Measurements from ENCODE around the gene SLC15A4. TPM values are rescaled to one million over a fixed set of nuclear protein-coding genes. Genes with fewer than 3 reads are reported as not detected.

The SLC15A4 gene
- total RNA-seq, 1 donor from 2014 or later = 11.9 TPM

DNA sequence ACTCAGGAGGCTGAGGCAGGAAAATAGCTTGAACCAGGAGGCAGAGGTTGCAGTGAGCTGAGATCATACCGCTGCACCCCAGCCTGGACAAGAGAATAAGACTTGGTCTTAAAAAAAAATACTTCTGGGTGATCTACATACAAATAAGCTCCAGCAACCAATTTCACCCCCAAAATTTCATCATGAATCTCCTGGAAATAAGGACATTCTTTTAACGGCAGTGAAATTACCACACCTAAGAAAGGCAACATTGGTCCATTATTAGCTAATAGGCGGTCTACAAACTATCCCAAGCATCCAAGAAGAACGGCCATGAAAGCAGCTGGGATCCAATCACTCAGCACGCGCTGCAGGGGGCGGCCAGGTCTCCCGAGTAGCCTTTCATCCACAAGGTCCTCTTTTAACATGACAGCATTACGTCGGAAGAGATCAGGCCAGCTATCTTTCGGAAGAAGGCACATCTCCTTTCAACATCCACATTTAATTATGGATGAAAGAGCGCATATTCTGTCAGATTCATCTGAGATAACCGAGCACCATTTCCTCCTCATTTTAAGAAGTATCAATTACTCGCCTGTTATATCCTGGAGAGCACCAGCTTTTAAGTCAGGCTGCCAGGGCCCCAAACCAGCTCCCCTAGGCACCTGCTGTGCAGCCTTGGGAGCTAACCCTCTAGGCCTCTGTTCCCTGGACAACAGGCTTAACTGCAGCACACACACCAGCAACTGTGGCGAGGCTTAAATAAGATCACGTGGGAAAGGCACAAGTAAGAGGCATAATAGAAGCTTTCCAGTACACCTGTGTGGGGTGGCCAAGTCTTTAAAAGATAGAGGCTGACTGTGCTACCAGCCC is 4.2 kb downstream of the SLC15A4 start:
- FAIRE-seq (no peak), DNase-seq (ENCODE audit: low read depth) (no peak)
- Mint-ChIP-seq H3K27ac (ENCODE audit: unreplicated experiment) (peak overlapping the region; percentile 58), H3K4me3 (ENCODE audit: unreplicated experiment) (no peak overlapping the region), H3K9me3 (ENCODE audit: unreplicated experiment) (peaks cover 3% of the 10 kb centered on the region), H3K27me3 (ENCODE audit: low read depth, unreplicated experiment) (no peaks in the 10 kb centered on the region), H3K36me3 (ENCODE audit: low read depth, unreplicated experiment) (peaks cover 5% of the 10 kb centered on the region), H3K4me1 (ENCODE audit: low read depth, unreplicated experiment) (peaks cover 12% of the 10 kb centered on the region)
- no peak for TF ChIP-seq CTCF (IDR thresholded peaks at IDR 0.05; ENCODE audit: insufficient read depth, low read depth, low read length)
- TF ChIP-seq EZH2 (IDR thresholded peaks at IDR 0.05; ENCODE audit: insufficient read depth, low read length) = no peak
- H3K9me3 ChIP-seq (ENCODE audit: insufficient read depth, low read depth, low read length) = no peaks in the 10 kb centered on the region
- no peak overlapping the region for H3K4me3 ChIP-seq (ENCODE audit: insufficient read depth, low read depth, low read length)
- H3K27ac ChIP-seq (ENCODE audit: low read depth, low read length) = peak overlapping the region; percentile 90
- no peak overlapping the region for H3K4me2 ChIP-seq (ENCODE audit: low read length)
- peak overlapping the region; percentile 83 for H3K9ac ChIP-seq (ENCODE audit: low read length)
- no peak overlapping the region for H2AFZ ChIP-seq (ENCODE audit: low read depth, low read length)
- peaks cover 25% of the 10 kb centered on the region for H3K4me1 ChIP-seq (ENCODE audit: insufficient read depth, low read length)
- peaks cover 45% of the 10 kb centered on the region for H4K20me1 ChIP-seq (ENCODE audit: insufficient read depth, low read length)
- peaks cover 7% of the 10 kb centered on the region for H3K36me3 ChIP-seq (ENCODE audit: insufficient read depth, low read length)
- no peaks in the 10 kb centered on the region for H3K27me3 ChIP-seq (ENCODE audit: insufficient read depth, low read length)
- H3K79me2 ChIP-seq (ENCODE audit: insufficient read depth, low read length) = peaks cover 91% of the 10 kb centered on the region

GRCh38 chr12:128818065-128819022 is 5.4 kb downstream of the SLC15A4 start:
- H3K27ac Mint-ChIP-seq (ENCODE audit: unreplicated experiment) = peak overlapping the region; percentile 64
- Histone ChIP-seq H3K4me3 (ENCODE audit: insufficient read depth, low read depth, low read length) (no peak overlapping the region), H3K4me2 (ENCODE audit: low read length) (peak overlapping the region; percentile 60), H3K4me1 (ENCODE audit: insufficient read depth, low read length) (peaks cover 25% of the 10 kb centered on the region), H3K27ac (ENCODE audit: low read depth, low read length) (peak overlapping the region; percentile 90), H3K36me3 (ENCODE audit: insufficient read depth, low read length) (peaks cover 7% of the 10 kb centered on the region), H3K27me3 (ENCODE audit: insufficient read depth, low read length) (no peaks in the 10 kb centered on the region), H3K9ac (ENCODE audit: low read length) (peak overlapping the region; percentile 83), H3K79me2 (ENCODE audit: insufficient read depth, low read length) (peaks cover 100% of the 10 kb centered on the region), H2AFZ (ENCODE audit: low read depth, low read length) (no peak overlapping the region), H4K20me1 (ENCODE audit: insufficient read depth, low read length) (peaks cover 47% of the 10 kb centered on the region), H3K9me3 (ENCODE audit: insufficient read depth, low read depth, low read length) (no peaks in the 10 kb centered on the region)
- FAIRE-seq = no peak
- H3K36me3 Mint-ChIP-seq (ENCODE audit: low read depth, unreplicated experiment) = peaks cover 5% of the 10 kb centered on the region
- TF ChIP-seq EZH2 (IDR thresholded peaks at IDR 0.05; ENCODE audit: insufficient read depth, low read length) (no peak), CTCF (IDR thresholded peaks at IDR 0.05; ENCODE audit: insufficient read depth, low read depth, low read length) (no peak)
- H3K9me3 Mint-ChIP-seq (ENCODE audit: unreplicated experiment) = peaks cover 3% of the 10 kb centered on the region
- no peak overlapping the region for H3K4me3 Mint-ChIP-seq (ENCODE audit: unreplicated experiment)
- H3K27me3 Mint-ChIP-seq (ENCODE audit: low read depth, unreplicated experiment) = no peaks in the 10 kb centered on the region
- H3K4me1 Mint-ChIP-seq (ENCODE audit: low read depth, unreplicated experiment) = peaks cover 12% of the 10 kb centered on the region
- peak; percentile 79 for DNase-seq (ENCODE audit: low read depth)

Data from astrocyte (in vitro differentiated cells and primary cell).